ENCODE measurements around the gene CORO1C.

The CORO1C gene

GRCh38 chr12:108712925-108713203 lies 18.5 kb downstream of the CORO1C start:
- H3K36me3 ChIP-seq (ENCODE audit: control insufficient read depth, insufficient read depth, low read length) = peaks cover 4% of the 10 kb centered on the region
- H3K4me3 ChIP-seq (ENCODE audit: insufficient read depth, low read depth, low read length) = no peak overlapping the region
- no peak overlapping the region for H3K27ac ChIP-seq (ENCODE audit: insufficient read depth, low read depth, low read length, poor library complexity, severe bottlenecking)
- peaks cover 9% of the 10 kb centered on the region for H3K4me1 ChIP-seq (ENCODE audit: control insufficient read depth, insufficient read depth, low read length)
- H3K9me3 ChIP-seq (ENCODE audit: control insufficient read depth, low read length) = no peaks in the 10 kb centered on the region
- no peaks in the 10 kb centered on the region for H3K27me3 ChIP-seq (ENCODE audit: control insufficient read depth, insufficient read depth, low read length, poor library complexity, severe bottlenecking)
- 78 to 98% methylated on average over 2 of the region's 2 CpGs for WGBS, 2 experiments

- Histone ChIP-seq H3K27ac (ENCODE audit: insufficient read depth, low read depth, low read length, poor library complexity, severe bottlenecking) (no peak overlapping the region), H3K4me3 (ENCODE audit: insufficient read depth, low read depth, low read length) (no peak overlapping the region), H3K36me3 (ENCODE audit: control insufficient read depth, insufficient read depth, low read length) (peaks cover 4% of the 10 kb centered on the region), H3K27me3 (ENCODE audit: control insufficient read depth, insufficient read depth, low read length, poor library complexity, severe bottlenecking) (no peaks in the 10 kb centered on the region), H3K9me3 (ENCODE audit: control insufficient read depth, low read length) (no peaks in the 10 kb centered on the region), H3K4me1 (ENCODE audit: control insufficient read depth, insufficient read depth, low read length) (peaks cover 9% of the 10 kb centered on the region)
- 92 to 93% methylated on average over 10 to 12 of the region's 12 CpGs for WGBS, 2 experiments
Measured at GRCh38 chr12:108712165-108712924, 19.0 kb downstream of the CORO1C start.

GRCh38 chr12:108711489-108712164 lies 19.7 kb downstream of the CORO1C start:
- Histone ChIP-seq H3K27ac (ENCODE audit: insufficient read depth, low read depth, low read length, poor library complexity, severe bottlenecking) (no peak overlapping the region), H3K36me3 (ENCODE audit: control insufficient read depth, insufficient read depth, low read length) (peaks cover 3% of the 10 kb centered on the region), H3K4me1 (ENCODE audit: control insufficient read depth, insufficient read depth, low read length) (peaks cover 9% of the 10 kb centered on the region), H3K27me3 (ENCODE audit: control insufficient read depth, insufficient read depth, low read length, poor library complexity, severe bottlenecking) (no peaks in the 10 kb centered on the region), H3K9me3 (ENCODE audit: control insufficient read depth, low read length) (no peaks in the 10 kb centered on the region), H3K4me3 (ENCODE audit: insufficient read depth, low read depth, low read length) (no peak overlapping the region)
- 92 to 96% methylated on average over 8 of the region's 9 CpGs for WGBS, 2 experiments

GRCh38 chr12:108709697-108710096 lies 21.6 kb downstream of the CORO1C start:
- Histone ChIP-seq H3K36me3 (ENCODE audit: control insufficient read depth, insufficient read depth, low read length) (no peaks in the 10 kb centered on the region), H3K4me3 (ENCODE audit: insufficient read depth, low read depth, low read length) (no peak overlapping the region), H3K27ac (ENCODE audit: insufficient read depth, low read depth, low read length, poor library complexity, severe bottlenecking) (no peak overlapping the region), H3K27me3 (ENCODE audit: control insufficient read depth, insufficient read depth, low read length, poor library complexity, severe bottlenecking) (no peaks in the 10 kb centered on the region), H3K9me3 (ENCODE audit: control insufficient read depth, low read length) (no peaks in the 10 kb centered on the region), H3K4me1 (ENCODE audit: control insufficient read depth, insufficient read depth, low read length) (peaks cover 4% of the 10 kb centered on the region)
- WGBS, 2 experiments = 80 to 89% methylated on average over 1 of the region's 1 CpG

GRCh38 chr12:108704527-108704926 lies 26.8 kb downstream of the CORO1C start:
- Histone ChIP-seq H3K9me3 (ENCODE audit: control insufficient read depth, low read length) (no peaks in the 10 kb centered on the region), H3K27me3 (ENCODE audit: control insufficient read depth, insufficient read depth, low read length, poor library complexity, severe bottlenecking) (no peaks in the 10 kb centered on the region), H3K27ac (ENCODE audit: insufficient read depth, low read depth, low read length, poor library complexity, severe bottlenecking) (no peak overlapping the region), H3K4me1 (ENCODE audit: control insufficient read depth, insufficient read depth, low read length) (peaks cover 29% of the 10 kb centered on the region), H3K36me3 (ENCODE audit: control insufficient read depth, insufficient read depth, low read length) (peaks cover 4% of the 10 kb centered on the region), H3K4me3 (ENCODE audit: insufficient read depth, low read depth, low read length) (no peak overlapping the region)
- WGBS, 2 experiments = 94 to 99% methylated on average over 5 of the region's 5 CpGs

GRCh38 chr12:108702595-108703320 lies 28.6 kb downstream of the CORO1C start:
- Histone ChIP-seq H3K4me1 (ENCODE audit: control insufficient read depth, insufficient read depth, low read length) (peaks cover 29% of the 10 kb centered on the region), H3K9me3 (ENCODE audit: control insufficient read depth, low read length) (no peaks in the 10 kb centered on the region), H3K27ac (ENCODE audit: insufficient read depth, low read depth, low read length, poor library complexity, severe bottlenecking) (no peak overlapping the region), H3K36me3 (ENCODE audit: control insufficient read depth, insufficient read depth, low read length) (peaks cover 9% of the 10 kb centered on the region), H3K27me3 (ENCODE audit: control insufficient read depth, insufficient read depth, low read length, poor library complexity, severe bottlenecking) (no peaks in the 10 kb centered on the region), H3K4me3 (ENCODE audit: insufficient read depth, low read depth, low read length) (no peak overlapping the region)
- 82 to 87% methylated on average over 9 to 10 of the region's 10 CpGs for WGBS, 2 experiments

GRCh38 chr12:108701779-108702441 lies 29.4 kb downstream of the CORO1C start:
- H3K27me3 ChIP-seq (ENCODE audit: control insufficient read depth, insufficient read depth, low read length, poor library complexity, severe bottlenecking) = no peaks in the 10 kb centered on the region
- no peaks in the 10 kb centered on the region for H3K9me3 ChIP-seq (ENCODE audit: control insufficient read depth, low read length)
- peaks cover 9% of the 10 kb centered on the region for H3K36me3 ChIP-seq (ENCODE audit: control insufficient read depth, insufficient read depth, low read length)
- H3K4me3 ChIP-seq (ENCODE audit: insufficient read depth, low read depth, low read length) = no peak overlapping the region
- H3K4me1 ChIP-seq (ENCODE audit: control insufficient read depth, insufficient read depth, low read length) = peaks cover 29% of the 10 kb centered on the region
- H3K27ac ChIP-seq (ENCODE audit: insufficient read depth, low read depth, low read length, poor library complexity, severe bottlenecking) = peak overlapping the region; percentile 57
- WGBS, 2 experiments = 63 to 65% methylated on average over 5 of the region's 5 CpGs

GRCh38 chr12:108700833-108701541 lies 30.3 kb downstream of the CORO1C start:
- 94 to 96% methylated on average over 10 to 12 of the region's 12 CpGs for WGBS, 2 experiments
- H3K27me3 ChIP-seq (ENCODE audit: control insufficient read depth, insufficient read depth, low read length, poor library complexity, severe bottlenecking) = no peaks in the 10 kb centered on the region
- no peak overlapping the region for H3K27ac ChIP-seq (ENCODE audit: insufficient read depth, low read depth, low read length, poor library complexity, severe bottlenecking)
- no peak overlapping the region for H3K4me3 ChIP-seq (ENCODE audit: insufficient read depth, low read depth, low read length)
- peaks cover 9% of the 10 kb centered on the region for H3K36me3 ChIP-seq (ENCODE audit: control insufficient read depth, insufficient read depth, low read length)
- H3K4me1 ChIP-seq (ENCODE audit: control insufficient read depth, insufficient read depth, low read length) = peaks cover 29% of the 10 kb centered on the region
- H3K9me3 ChIP-seq (ENCODE audit: control insufficient read depth, low read length) = no peaks in the 10 kb centered on the region

- Histone ChIP-seq H3K27me3 (ENCODE audit: control insufficient read depth, insufficient read depth, low read length, poor library complexity, severe bottlenecking) (no peaks in the 10 kb centered on the region), H3K4me1 (ENCODE audit: control insufficient read depth, insufficient read depth, low read length) (peaks cover 29% of the 10 kb centered on the region), H3K36me3 (ENCODE audit: control insufficient read depth, insufficient read depth, low read length) (peaks cover 13% of the 10 kb centered on the region), H3K4me3 (ENCODE audit: insufficient read depth, low read depth, low read length) (no peak overlapping the region), H3K9me3 (ENCODE audit: control insufficient read depth, low read length) (no peaks in the 10 kb centered on the region), H3K27ac (ENCODE audit: insufficient read depth, low read depth, low read length, poor library complexity, severe bottlenecking) (no peak overlapping the region)
- WGBS, 2 experiments = 80 to 81% methylated on average over 3 of the region's 3 CpGs
Measured at GRCh38 chr12:108699955-108700563, 31.3 kb downstream of the CORO1C start.

Data from ectodermal cell (in vitro differentiated cells).